HG02840 (cell line): ENCODE data around the gene MED28.
"Not testable (repeated sequence)": the region's sequence is repeated elsewhere in the genome, so short reads cannot be mapped to it uniquely, and the experiment has no call there.

Experiments used
- ATAC-seq: cut with Tn5 transposase; IDR thresholded peaks from one replicate; pipeline ENCODE4 v1.9.1; 2021; ENCODE audit warnings: mild to moderate bottlenecking, moderate library complexity, moderate number of reproducible peaks; ENCODE audit not compliant: unreplicated experiment, low FRiP score

MED28 gene

DNA sequence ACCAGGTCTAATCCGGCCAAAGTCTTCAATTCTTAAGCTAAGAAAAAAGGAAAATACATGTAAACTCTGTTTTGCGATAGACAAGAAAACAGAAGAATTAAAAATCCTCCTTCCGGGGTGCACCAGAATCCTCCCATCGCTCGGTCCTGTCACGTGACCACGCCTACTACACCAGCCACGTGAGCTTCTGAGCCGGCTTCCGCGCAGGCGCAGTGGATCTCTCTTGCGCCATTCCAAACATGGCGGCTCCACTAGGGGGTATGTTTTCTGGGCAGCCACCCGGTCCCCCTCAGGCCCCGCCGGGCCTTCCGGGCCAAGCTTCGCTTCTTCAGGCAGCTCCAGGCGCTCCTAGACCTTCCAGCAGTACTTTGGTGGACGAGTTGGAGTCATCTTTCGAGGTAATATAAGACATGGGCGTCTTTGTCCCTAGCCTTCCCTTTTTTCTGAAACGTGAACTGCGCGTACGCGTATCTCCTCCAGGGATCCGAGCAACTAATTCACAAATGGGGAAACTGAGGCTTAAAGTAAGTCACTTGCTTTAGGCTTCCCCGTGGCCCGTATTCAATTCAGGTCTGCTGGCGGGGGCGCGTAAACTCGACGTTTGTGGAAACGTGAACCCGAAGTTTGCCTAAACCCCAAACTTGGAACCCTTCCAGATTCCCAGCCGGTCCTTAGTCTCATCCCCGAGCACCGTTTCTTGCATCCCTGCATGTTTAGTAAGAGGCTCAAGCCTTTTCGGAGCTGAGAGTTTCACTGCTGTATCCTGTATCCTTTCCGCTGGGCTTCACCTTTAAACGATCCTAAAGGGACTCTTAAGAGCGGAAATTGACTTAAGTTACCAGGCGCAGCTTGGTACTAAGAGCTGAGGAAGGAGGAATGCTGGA, at the start of gene MED28:
MED28 (plus strand) TSS at position 226 of the 884 bp plus-strand sequence; CDS start at position 240, 14 bp downstream.
- ATAC-seq: peak; percentile 94

DNA sequence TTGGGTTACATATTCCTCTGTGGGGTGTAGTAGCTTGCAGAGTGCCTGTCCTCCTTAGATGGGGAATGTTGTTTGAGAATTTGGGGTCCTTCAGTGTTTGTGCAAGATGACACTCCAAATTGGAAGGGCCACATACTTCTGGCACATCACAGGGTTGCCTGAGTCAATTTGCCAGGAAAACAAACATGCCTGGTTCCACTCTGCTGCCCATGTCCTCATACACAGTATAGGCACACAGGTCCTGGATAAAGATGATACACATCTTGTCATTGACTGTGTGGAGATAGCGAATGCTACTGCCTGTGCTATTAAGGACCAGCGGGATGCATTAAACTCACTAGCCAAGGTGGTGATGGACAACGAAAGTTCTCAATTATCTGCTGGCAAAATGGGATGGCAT, 48.6 kb upstream of the MED28 start:
- ATAC-seq: no peak

GRCh38 chr4:17567271-17567670, 47.2 kb upstream of the MED28 start:
- ATAC-seq: no peak

- no peak for ATAC-seq
Observed at GRCh38 chr4:17574206-17574605, 40.2 kb upstream of the MED28 start.

DNA sequence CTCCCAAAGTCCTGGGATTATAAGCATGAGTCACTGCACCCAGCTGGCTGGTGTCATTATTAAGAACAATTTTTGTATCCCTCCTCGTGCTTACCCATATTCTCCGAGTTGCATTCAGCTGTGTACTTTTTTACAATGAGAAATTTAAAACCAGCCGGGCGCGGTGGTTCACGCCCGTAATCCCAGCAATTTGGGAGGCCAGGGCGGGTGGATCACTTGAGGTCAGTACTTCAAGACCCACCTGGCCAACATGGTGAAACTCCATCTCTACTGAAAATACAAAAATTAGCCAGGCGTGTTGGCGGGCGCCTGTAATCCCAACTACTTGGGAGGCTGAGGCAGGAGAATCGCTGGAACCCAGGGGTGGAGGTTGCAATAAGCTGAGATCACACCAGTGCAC, 39.3 kb upstream of the MED28 start:
- ATAC-seq: not testable (repeated sequence)

- peak; percentile 88 for ATAC-seq
Observed at GRCh38 chr4:17576932-17577664, 37.3 kb upstream of the MED28 start, which contains the start of gene LAP3. TSS of gene LAP3 (plus strand) at chr4:17577198. CDS start at chr4:17577466, 268 bp downstream.

- peak; percentile 16 for ATAC-seq
Observed at GRCh38 chr4:17577665-17578481, 36.6 kb upstream of the MED28 start.

DNA sequence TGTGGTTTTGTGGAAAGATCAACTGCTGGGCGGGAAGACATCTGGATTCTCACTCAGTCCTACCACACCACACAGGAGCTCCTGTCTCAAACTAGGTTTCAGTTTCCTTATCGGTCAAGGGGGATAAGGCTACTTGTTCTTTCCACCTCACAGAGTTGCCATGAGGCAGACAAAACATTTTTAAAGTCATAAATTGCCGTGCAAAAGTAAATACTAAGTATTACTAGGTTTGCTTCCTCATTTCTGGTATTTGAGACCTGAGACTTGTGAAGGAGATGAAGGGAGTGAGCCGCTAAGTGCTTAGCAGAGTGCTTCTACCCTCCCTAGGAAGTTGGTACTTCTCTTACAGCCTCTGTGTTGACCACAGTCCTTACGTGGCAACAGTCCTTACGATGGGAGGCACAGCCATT, 36.0 kb upstream of the MED28 start:
- ATAC-seq: peak; percentile 31

DNA sequence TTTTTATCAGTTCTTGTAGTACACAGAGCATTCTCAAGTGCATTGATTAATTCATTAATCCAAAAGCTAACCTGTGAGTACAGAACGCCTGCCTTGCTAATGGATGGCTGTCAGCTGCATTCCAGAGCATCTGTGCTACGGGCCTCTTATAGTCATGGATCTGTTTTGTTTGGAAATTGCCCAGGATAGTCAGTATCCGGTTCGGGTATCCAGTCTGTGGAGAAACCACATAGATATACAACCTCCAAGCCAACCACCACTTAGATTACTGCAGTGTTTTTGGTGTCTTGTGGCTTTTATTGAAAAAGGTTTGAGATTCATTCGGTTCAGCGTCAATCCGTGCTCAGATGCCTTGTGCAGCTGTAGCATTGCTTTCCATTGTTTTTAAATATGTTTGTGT, 33.5 kb upstream of the MED28 start:
- ATAC-seq: no peak

GRCh38 chr4:17583276-17583675, 31.2 kb upstream of the MED28 start:
- ATAC-seq: no peak

GRCh38 chr4:17583941-17584340, 30.5 kb upstream of the MED28 start:
- no peak for ATAC-seq

DNA sequence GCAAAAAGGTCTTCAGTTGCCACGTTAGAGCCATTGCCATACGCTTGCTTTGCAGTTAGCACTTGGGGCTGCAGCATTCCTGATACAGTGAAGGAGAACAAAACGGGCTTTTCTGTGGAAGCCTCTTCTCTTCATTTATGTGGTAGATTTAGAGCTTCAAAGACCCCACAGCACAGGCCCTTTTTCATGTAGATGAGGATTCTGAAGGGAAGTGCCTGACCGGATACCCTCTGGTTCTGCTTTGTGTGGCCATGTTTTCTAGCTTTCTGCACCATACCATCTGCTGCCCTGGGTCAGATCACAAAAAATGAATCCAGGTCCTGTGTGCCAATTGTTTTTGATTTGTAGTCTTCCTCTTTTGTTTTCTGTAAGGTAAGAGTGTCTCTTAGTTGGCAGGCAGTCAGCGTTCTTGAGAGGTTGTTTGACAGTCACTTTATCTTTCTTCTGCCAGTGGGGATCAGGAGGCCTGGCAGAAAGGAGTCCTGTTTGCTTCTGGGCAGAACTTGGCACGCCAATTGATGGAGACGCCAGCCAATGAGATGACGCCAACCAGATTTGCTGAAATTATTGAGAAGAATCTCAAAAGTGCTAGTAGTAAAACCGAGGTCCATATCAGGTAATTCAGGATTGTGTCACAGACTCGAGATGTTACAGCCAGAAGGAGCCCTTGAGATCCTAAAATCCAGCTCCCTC, 29.8 kb upstream of the MED28 start:
- ATAC-seq: no peak

GRCh38 chr4:17587094-17587822, 27.2 kb upstream of the MED28 start:
- no peak for ATAC-seq

DNA sequence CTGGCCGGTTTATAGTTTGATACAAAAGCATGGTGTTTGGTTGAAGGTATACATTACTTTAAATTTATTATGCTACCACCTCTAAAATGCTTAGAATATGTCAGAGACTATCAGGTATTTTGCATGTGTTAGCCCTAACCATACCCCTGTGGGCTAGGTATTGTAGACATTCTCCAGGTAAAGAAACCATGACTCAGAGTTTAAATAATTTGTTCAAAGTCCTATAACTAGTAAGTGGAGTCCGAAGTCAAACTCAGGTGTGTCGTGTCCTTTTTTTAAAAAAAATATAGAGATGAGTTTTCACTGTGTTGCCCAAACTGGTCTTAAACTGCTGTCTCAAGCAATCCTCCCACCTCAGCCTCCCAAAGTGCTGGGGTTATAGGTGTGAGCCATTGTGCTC, 25.1 kb upstream of the MED28 start:
- ATAC-seq: no peak

DNA sequence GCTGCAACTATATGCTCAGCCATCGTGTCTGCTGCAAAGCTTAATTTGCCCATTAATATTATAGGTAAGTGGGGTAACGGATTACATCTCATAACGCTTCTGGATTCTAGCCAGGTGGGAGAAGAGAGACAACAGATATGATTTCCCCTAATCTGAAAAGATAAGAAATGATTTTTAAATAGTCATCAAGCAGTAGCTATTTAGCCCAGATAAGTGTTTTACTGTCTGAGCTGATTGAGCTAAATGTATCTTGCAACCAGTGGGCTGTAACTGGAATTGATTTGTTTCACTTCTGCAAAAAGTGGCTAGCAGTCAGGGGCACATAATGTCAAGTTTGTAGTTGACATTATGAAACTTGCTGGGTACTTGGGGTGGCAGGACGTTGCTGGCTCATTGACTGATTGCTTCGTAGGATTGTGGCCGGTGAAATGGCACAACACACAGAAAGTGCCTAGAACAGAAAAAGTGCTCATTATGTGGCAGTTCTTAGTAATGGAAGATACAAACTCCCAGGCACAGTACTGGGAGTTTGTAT, 18.9 kb upstream of the MED28 start:
- ATAC-seq: peak; percentile 56

DNA sequence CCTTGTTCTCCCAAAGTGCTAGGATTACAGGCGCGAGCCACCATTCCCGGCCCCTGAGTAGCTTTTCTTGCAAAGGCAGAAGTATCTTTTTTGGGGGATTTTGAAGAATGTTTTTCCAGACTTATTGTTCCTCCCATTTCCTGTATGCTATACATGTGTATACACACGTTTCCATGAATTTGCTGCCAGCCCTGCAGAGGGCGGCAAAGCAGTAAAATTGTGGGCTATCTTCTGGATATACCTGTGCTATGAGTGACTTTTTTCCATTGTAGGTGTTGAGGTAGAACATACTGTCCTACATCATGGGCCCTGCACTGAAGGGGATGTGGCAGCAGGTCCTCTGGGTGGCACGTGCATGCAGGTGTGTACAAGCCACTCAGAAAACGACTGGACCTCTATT, 16.9 kb upstream of the MED28 start:
- no peak for ATAC-seq

- no peak for ATAC-seq
Observed at GRCh38 chr4:17599826-17600225, 14.6 kb upstream of the MED28 start.

GRCh38 chr4:17605236-17605635, 9.2 kb upstream of the MED28 start:
- ATAC-seq: no peak

DNA sequence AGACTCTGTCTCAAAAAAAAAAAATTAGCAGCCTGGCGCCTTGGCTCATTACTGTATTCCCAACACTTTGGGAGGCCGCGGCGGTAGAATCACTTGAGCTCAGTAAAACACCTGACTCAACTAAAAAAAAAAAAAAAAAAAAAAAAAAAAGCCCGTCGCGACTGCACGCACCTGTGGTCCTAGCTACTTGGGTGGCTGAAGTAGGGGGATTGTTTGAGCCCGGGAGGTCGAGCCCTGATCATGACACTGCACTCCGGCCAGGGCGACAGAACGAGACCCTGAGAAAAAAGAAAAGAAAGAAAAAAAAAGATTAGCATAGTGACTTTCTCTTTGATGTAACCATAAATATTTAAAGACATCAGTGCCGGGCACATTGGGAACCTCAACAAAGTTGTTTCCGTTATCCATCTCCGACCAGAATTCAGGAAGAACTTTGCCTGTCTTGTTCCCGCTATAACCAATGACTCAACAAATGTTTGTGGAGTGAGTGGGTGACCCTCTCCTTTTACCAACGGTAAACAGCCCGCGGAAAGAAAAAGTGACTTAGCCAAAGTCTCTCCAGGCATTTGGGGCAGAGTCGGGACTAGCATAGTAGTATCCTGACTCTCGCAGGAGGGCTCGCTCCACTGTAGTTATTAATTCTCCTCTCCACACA, 553 bp upstream of the MED28 start:
- peak; percentile 63 for ATAC-seq
